Astrocyte of the spinal cord (primary cell): ENCODE measurements around the gene RALGAPB.

Experiments
- DNase-seq: peaks from one replicate; pipeline ENCODE4 v3.0.0; 2011; ENCODE audit warnings: low read depth, low spot score
- H3K4me3 ChIP-seq: 2 replicates; pipeline ENCODE4 v1.5.1; 2011; ENCODE audit warnings: low read depth, mild to moderate bottlenecking, low read length, moderate library complexity
- in situ Hi-C: cut with HindIII; loops from 2 replicates; pipeline ENCODE4 v1.10.0; 2017; ENCODE audit warnings: low sequenced_read_pairs
- TF ChIP-seq, protein P1 (sequence below): IDR thresholded peaks from 2 replicates; pipeline ENCODE4 v1.5.1; 2012; ENCODE audit warnings: low read depth, mild to moderate bottlenecking, low read length, inconsistent platforms

Gene RALGAPB

DNA sequence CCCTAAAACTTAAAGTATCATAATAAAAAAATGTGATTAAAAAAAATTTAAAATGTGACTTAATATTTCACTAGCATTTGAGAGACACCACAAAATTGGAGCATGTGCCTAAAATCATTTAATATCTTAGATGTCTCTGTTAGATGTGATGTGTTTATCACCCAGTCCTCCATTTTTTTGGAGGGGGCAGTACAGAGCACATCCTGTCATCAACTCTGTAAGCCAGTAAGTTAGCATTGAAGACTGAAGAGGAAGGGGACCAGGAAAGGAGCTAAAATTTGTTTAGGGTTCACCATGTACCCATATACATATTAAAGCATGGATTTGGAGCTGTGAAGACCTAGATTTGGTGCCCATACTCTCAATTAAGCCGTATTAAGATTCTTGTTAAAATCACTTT is 77.6 kb downstream of the RALGAPB start:
- TF ChIP-seq, protein P1, sequence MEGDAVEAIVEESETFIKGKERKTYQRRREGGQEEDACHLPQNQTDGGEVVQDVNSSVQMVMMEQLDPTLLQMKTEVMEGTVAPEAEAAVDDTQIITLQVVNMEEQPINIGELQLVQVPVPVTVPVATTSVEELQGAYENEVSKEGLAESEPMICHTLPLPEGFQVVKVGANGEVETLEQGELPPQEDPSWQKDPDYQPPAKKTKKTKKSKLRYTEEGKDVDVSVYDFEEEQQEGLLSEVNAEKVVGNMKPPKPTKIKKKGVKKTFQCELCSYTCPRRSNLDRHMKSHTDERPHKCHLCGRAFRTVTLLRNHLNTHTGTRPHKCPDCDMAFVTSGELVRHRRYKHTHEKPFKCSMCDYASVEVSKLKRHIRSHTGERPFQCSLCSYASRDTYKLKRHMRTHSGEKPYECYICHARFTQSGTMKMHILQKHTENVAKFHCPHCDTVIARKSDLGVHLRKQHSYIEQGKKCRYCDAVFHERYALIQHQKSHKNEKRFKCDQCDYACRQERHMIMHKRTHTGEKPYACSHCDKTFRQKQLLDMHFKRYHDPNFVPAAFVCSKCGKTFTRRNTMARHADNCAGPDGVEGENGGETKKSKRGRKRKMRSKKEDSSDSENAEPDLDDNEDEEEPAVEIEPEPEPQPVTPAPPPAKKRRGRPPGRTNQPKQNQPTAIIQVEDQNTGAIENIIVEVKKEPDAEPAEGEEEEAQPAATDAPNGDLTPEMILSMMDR, result no peak
- no peak for DNase-seq
- in situ Hi-C loops, result no loop called here
- no peak overlapping the region for H3K4me3 ChIP-seq

DNA sequence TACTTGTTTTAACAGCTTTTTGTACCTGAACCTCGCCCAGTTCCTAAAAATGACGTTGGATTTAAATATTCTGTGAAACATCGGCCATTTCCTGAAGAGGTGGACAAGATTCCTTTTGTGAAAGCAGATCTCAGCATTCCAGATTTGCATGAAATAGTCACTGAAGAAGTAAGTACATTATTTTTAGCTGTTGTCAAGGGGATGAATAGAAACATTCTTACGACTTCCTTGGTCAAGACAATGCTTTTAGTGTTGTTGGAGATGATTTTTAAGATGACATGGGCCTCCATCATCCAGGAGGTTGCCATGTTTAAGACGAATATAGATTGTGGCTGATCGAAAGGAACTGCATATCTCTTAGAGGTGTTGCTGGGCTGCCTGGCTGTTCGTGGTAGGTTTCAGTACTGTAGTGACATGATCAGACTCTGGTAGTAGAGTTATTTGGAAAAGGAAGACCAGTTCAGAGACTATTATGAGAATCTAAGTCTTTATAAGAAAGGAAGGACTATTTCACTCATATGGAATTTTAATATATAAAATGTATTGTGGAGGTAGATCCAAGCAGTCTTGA is 78.5 kb downstream of the RALGAPB start:
- TF ChIP-seq, protein P1, result no peak
- H3K4me3 ChIP-seq, result no peak overlapping the region
- no peak for DNase-seq
- in situ Hi-C loops, result no loop called here

DNA sequence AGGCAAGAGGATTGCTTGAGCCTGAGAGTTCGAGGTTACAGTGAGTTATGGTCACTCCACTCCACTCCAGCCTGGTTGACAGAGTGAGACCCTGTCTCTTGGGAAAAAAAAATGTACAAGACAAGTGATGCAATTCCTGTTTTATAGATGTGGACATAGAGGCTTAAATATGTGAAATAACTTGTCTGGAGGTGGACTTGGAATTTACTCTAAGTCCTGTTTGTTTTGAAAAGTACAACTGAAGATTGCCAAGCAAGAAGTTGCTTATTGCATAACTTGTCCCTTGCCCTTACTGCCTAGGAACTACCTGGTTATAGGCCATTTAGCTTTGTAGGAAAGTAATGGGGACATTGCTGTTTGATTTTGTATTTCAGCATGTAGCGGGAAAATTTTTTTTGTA is 82.3 kb downstream of the RALGAPB start:
- no peak for DNase-seq
- no peak overlapping the region for H3K4me3 ChIP-seq
- TF ChIP-seq, protein P1, result no peak
- in situ Hi-C loops, result no loop called here

DNA sequence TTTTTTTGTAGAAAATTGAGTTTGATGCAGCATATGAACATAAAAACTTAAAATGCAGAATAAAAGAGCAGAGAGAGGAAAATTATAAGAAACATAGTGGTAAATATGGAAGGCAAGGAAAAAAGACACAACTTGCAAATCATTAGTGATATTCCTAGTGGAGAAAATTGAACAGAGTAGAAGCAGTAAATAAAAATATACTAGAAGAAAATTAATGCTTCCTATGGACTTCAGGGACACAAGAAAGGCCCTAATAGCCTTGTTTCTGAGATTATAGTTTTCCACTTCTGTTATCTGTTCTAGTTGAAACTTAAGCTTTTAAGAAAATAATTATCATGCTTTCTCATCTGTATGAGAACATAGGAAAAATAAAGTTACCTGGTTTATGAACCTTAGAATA is 82.8 kb downstream of the RALGAPB start:
- TF ChIP-seq, protein P1, result no peak
- no peak overlapping the region for H3K4me3 ChIP-seq
- no peak for DNase-seq
- in situ Hi-C loops, result no loop called here

DNA sequence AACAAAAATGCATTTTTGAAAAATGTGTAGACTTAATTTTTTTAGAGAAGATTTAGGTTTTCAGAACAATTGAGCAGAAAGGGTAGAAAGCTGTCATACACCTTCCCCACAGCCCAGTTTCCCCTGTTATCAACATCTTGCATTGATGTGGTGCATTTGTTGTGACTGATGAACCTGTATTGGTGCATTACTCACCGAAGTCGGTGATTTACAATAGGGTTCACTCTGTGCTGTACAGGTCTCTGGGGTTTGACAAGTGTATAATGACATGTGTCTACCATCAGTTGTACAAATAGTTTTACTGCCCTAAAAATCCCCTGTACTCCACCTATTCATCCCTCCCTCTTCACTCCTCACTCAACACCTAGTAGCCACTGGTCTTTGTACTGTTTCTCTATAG is 84.5 kb downstream of the RALGAPB start:
- TF ChIP-seq, protein P1, result no peak
- in situ Hi-C loops, result no loop called here
- no peak overlapping the region for H3K4me3 ChIP-seq
- DNase-seq, result no peak

DNA sequence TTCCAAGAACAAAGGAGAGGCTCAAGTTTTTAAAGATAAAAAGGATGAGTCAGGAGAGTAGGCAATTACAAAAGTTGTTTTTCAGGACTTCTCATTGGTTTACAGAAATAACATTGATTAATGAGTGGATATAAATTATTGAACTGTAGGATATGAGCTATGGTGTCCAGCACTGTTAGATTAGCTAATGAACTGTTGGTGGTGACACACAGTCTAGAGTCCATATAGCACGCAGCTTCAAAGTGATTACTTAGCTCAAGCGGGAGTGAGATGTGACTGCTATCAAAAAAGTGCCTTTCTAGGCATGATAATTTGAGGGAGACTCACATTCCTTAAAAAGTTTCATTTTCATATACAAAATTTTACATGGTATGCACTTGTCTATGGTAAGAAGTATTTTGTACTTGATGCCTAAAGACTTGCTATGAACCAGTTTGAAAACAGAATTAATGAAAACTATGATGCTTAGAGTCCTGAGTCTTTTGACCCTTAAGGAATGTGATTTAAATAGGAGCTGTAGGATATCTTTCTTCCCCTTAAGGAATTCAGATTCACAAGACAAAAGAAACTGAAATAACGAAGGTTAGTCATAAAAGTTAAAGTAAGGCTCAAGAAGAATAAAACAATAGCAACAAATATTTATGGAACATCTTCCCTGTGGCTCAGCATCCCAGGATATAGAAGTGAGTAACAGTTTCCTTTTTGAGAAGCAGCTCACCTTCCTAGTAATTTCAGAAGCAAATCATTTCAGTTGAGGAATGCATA is 86.1 kb downstream of the RALGAPB start:
- TF ChIP-seq, protein P1, result no peak
- no peak for DNase-seq
- in situ Hi-C loops, result no loop called here
- no peak overlapping the region for H3K4me3 ChIP-seq
